HG03442 (cell line): Measurements from ENCODE around the gene POLR1A.

Source experiments
- ATAC-seq: cut with Tn5 transposase; IDR thresholded peaks from one replicate; pipeline ENCODE4 v1.9.1; 2021; ENCODE audit warnings: mild to moderate bottlenecking, moderate library complexity; ENCODE audit not compliant: unreplicated experiment

POLR1A gene

GRCh38 chr2:86065512-86065911 is 40.2 kb downstream of the POLR1A start:
- ATAC-seq, result no peak

- no peak for ATAC-seq
Observed at GRCh38 chr2:86064006-86064405, 41.7 kb downstream of the POLR1A start.

GRCh38 chr2:86062043-86062442 is 43.6 kb downstream of the POLR1A start:
- ATAC-seq, result no peak

- ATAC-seq, result no peak
Observed at GRCh38 chr2:86056590-86057331, 48.9 kb downstream of the POLR1A start.

GRCh38 chr2:86055314-86055713 is 50.4 kb downstream of the POLR1A start:
- no peak for ATAC-seq

- ATAC-seq, result no peak
Observed at GRCh38 chr2:86054535-86055082, 51.1 kb downstream of the POLR1A start.

GRCh38 chr2:86053166-86053565 is 52.5 kb downstream of the POLR1A start:
- ATAC-seq, result no peak

- no peak for ATAC-seq
Observed at GRCh38 chr2:86052676-86053075, 53.0 kb downstream of the POLR1A start.

- ATAC-seq, result no peak
Observed at GRCh38 chr2:86052265-86052664, 53.4 kb downstream of the POLR1A start.

- ATAC-seq, result no peak
Observed at GRCh38 chr2:86050301-86050700, 55.4 kb downstream of the POLR1A start.

- no peak for ATAC-seq
Observed at GRCh38 chr2:86049529-86049928, 56.2 kb downstream of the POLR1A start.

- no peak for ATAC-seq
Observed at GRCh38 chr2:86048888-86049287, 56.8 kb downstream of the POLR1A start.

GRCh38 chr2:86048383-86048701 is 57.3 kb downstream of the POLR1A start:
- ATAC-seq, result no peak

- no peak for ATAC-seq
Observed at GRCh38 chr2:86047575-86048382, 57.9 kb downstream of the POLR1A start.

- no peak for ATAC-seq
Observed at GRCh38 chr2:86045541-86045940, 60.1 kb downstream of the POLR1A start.

- ATAC-seq, result no peak
Observed at GRCh38 chr2:86044614-86045013, 61.1 kb downstream of the POLR1A start.

GRCh38 chr2:86044045-86044444 is 61.6 kb downstream of the POLR1A start:
- ATAC-seq, result no peak

- no peak for ATAC-seq
Observed at GRCh38 chr2:86042256-86043168, 63.2 kb downstream of the POLR1A start.

GRCh38 chr2:86039963-86040655 is 65.6 kb downstream of the POLR1A start:
- no peak for ATAC-seq

- no peak for ATAC-seq
Observed at GRCh38 chr2:86039178-86039962, 66.3 kb downstream of the POLR1A start.
